PC-3 (cell line): ENCODE measurements around the gene CDH13. TPM values are rescaled to one million over a fixed set of nuclear protein-coding genes. Genes with fewer than 3 reads are reported as not detected.

Experiments
- ATAC-seq: fragments of 200-7000 bp; cut with Tn5 transposase; 2 replicates; pipeline ENCODE4 v1.9.1; 2020; ENCODE audit warnings: mild to moderate bottlenecking, moderate library complexity
- BruUV-seq: library from RNA; stranded (reverse); fragments of 400-500 nt; replicated peaks from 2 replicates; lab custom pipeline; 2021; lab: Mats Ljungman, UMichigan
- CTCF ChIA-PET: fragments of 300-600 bp; sonication (Branson Sonifier 250); formaldehyde crosslinking; loops from one replicate; lab custom pipeline; 2022; ENCODE audit warnings: antibody characterized with exemption; lab: Charles Lee
- POLR2A ChIA-PET: fragments of 300-600 bp; sonication (Branson Sonifier 250); formaldehyde crosslinking; loops from one replicate; lab custom pipeline; 2022; ENCODE audit warnings: antibody characterized with exemption; ENCODE audit not compliant: unreplicated experiment; lab: Charles Lee
- DNase-seq: peaks from one replicate; pipeline ENCODE4 v3.0.0-alpha.2; 2015
- H2AFZ ChIP-seq: fragments of 300-600 bp; sonication (generic); 2 replicates; pipeline ENCODE4 v1.6.0; 2016; ENCODE audit warnings: antibody characterized with exemption, low read length
- H3F3A ChIP-seq: fragments of 300-600 bp; sonication (generic); one replicate; pipeline ENCODE4 v1.6.0; 2017; ENCODE audit warnings: antibody characterized with exemption, low read length, control low read depth, mild to moderate bottlenecking; ENCODE audit not compliant: unreplicated experiment
- H3K27ac ChIP-seq: fragments of 300-600 bp; sonication (generic); 2 replicates; pipeline ENCODE4 v1.5.1; 2016; ENCODE audit warnings: mild to moderate bottlenecking, low read length
- H3K27me3 ChIP-seq: fragments of 300-600 bp; sonication (generic); 2 replicates; pipeline ENCODE4 v1.6.1; 2016; ENCODE audit warnings: low read length, mixed read lengths
- H3K36me3 ChIP-seq: fragments of 300-600 bp; sonication (generic); 2 replicates; pipeline ENCODE4 v1.6.1; 2016; ENCODE audit warnings: low read depth, mixed run types, low read length, mixed read lengths
- H3K4me1 ChIP-seq: fragments of 300-600 bp; sonication (generic); 2 replicates; pipeline ENCODE4 v1.5.1; 2016; ENCODE audit warnings: low read length; ENCODE audit not compliant: insufficient read depth
- H3K4me2 ChIP-seq: fragments of 300-600 bp; sonication (generic); 2 replicates; pipeline ENCODE4 v1.6.0; 2016; ENCODE audit warnings: low read length
- H3K4me3 ChIP-seq: fragments of 300-600 bp; sonication (generic); 2 replicates; pipeline ENCODE4 v1.5.1; 2016; ENCODE audit warnings: mild to moderate bottlenecking, low read length, mixed read lengths
- H3K79me2 ChIP-seq: fragments of 300-600 bp; sonication (generic); 2 replicates; pipeline ENCODE4 v1.6.1; 2017; ENCODE audit warnings: low read length, mixed read lengths
- H3K9ac ChIP-seq: fragments of 300-600 bp; sonication (generic); 2 replicates; pipeline ENCODE4 v1.6.0; 2016; ENCODE audit warnings: mild to moderate bottlenecking, low read length
- H3K9me2 ChIP-seq: fragments of 300-600 bp; sonication (generic); replicated peaks from 2 replicates; pipeline ENCODE4 v1.6.1; 2016; ENCODE audit warnings: mixed run types, low read length, mixed read lengths
- H3K9me3 ChIP-seq: fragments of 300-600 bp; sonication (generic); 2 replicates; pipeline ENCODE4 v1.6.1; 2016; ENCODE audit warnings: low read length, mixed read lengths
- H4K20me1 ChIP-seq: fragments of 300-600 bp; sonication (generic); 2 replicates; pipeline ENCODE4 v1.6.1; 2016; ENCODE audit warnings: low read length, mixed read lengths
- CTCF ChIP-seq: fragments of 300-600 bp; sonication (generic); conservative IDR thresholded peaks from 2 replicates; pipeline ENCODE4 v1.5.1; 2017; ENCODE audit warnings: antibody characterized with exemption, low read depth, mild to moderate bottlenecking, low read length
- EZH2 ChIP-seq: fragments of 300-600 bp; sonication (generic); IDR thresholded peaks from one replicate; pipeline ENCODE4 v1.6.1; 2017; ENCODE audit warnings: antibody characterized with exemption, mild to moderate bottlenecking, low read length; ENCODE audit not compliant: unreplicated experiment
- EZH2phosphoT487 ChIP-seq: fragments of 300-600 bp; sonication (generic); IDR thresholded peaks from 2 replicates; pipeline ENCODE4 v1.6.1; 2018; ENCODE audit warnings: mild to moderate bottlenecking, antibody characterized with exemption, low read length, borderline replicate concordance
- intact Hi-C: fragments of 100-400 bp; cut with micrococcal nuclease; formaldehyde crosslinking; loops from 2 replicates; pipeline ENCODE4 v1.9.0; 2023
- total RNA-seq: library from RNA; depleted of rRNA; stranded (reverse); fragments of >200 nt; gene quantifications from 2 replicates; pipeline ENCODE4 v1.2.3, GENCODE V29; 2014

CDH13 gene
- total RNA-seq, 1 experiment from 2014 or later: 0.36 TPM

GRCh38 chr16:83160287-83161020 is 533.7 kb downstream of the CDH13 start:
- Histone ChIP-seq H4K20me1 (no peaks in the 10 kb centered on the region), H3F3A (no peaks in the 10 kb centered on the region), H3K36me3 (no peaks in the 10 kb centered on the region), H3K9me2 (no peaks in the 10 kb centered on the region), H3K27ac (no peak overlapping the region), H3K9ac (no peak overlapping the region), H3K4me2 (no peak overlapping the region), H3K79me2 (no peaks in the 10 kb centered on the region), H2AFZ (no peak overlapping the region), H3K4me1 (no peaks in the 10 kb centered on the region), H3K9me3 (no peaks in the 10 kb centered on the region), H3K27me3 (no peaks in the 10 kb centered on the region), H3K4me3 (no peak overlapping the region)
- BruUV-seq: no TSS peak
- CTCF ChIA-PET: interaction anchor here (0.6 kb wide), 1 partner anchor 125 kb away, joined by 3 read pairs; no protein-coding TSS in a partner anchor
- POLR2A ChIA-PET: no interaction called here
- intact Hi-C loops: no loop called here
- ATAC-seq (no peak), DNase-seq (no peak)
- no peak for TF ChIP-seq CTCF
- no peak for TF ChIP-seq EZH2phosphoT487
- no peak for TF ChIP-seq EZH2

- TF ChIP-seq CTCF: no peak
- Histone ChIP-seq H3K9me2 (no peaks in the 10 kb centered on the region), H3K4me1 (no peaks in the 10 kb centered on the region), H3K27ac (no peak overlapping the region), H3K27me3 (no peaks in the 10 kb centered on the region), H3K9ac (no peak overlapping the region), H3K9me3 (no peaks in the 10 kb centered on the region), H3K79me2 (no peaks in the 10 kb centered on the region), H3K4me3 (no peak overlapping the region), H3F3A (no peaks in the 10 kb centered on the region), H4K20me1 (no peaks in the 10 kb centered on the region), H3K36me3 (no peaks in the 10 kb centered on the region), H3K4me2 (no peak overlapping the region), H2AFZ (no peak overlapping the region)
- intact Hi-C loops: no loop called here
- BruUV-seq: no TSS peak
- DNase-seq: no peak
- CTCF ChIA-PET: no interaction called here
- POLR2A ChIA-PET: no interaction called here
- no peak for ATAC-seq
These were observed 536.0 kb downstream of the CDH13 start for GRCh38 chr16:83162791-83163190.

- no peak for DNase-seq
- CTCF ChIA-PET: no interaction called here
- no peaks in the 10 kb centered on the region for H3K4me1 ChIP-seq
- no peak overlapping the region for H2AFZ ChIP-seq
- no peak for ATAC-seq
- H3K27me3 ChIP-seq: no peaks in the 10 kb centered on the region
- H3K36me3 ChIP-seq: no peaks in the 10 kb centered on the region
- no peaks in the 10 kb centered on the region for H3K9me3 ChIP-seq
- no peaks in the 10 kb centered on the region for H3F3A ChIP-seq
- intact Hi-C loops: no loop called here
- no TSS peak for BruUV-seq
- POLR2A ChIA-PET: no interaction called here
- H3K27ac ChIP-seq: no peak overlapping the region
- H3K4me3 ChIP-seq: no peak overlapping the region
- no peak for TF ChIP-seq CTCF
- TF ChIP-seq EZH2phosphoT487: no peak
- no peak for TF ChIP-seq EZH2
- H3K9me2 ChIP-seq: no peaks in the 10 kb centered on the region
- H4K20me1 ChIP-seq: no peaks in the 10 kb centered on the region
- H3K9ac ChIP-seq: no peak overlapping the region
- H3K79me2 ChIP-seq: no peaks in the 10 kb centered on the region
- no peak overlapping the region for H3K4me2 ChIP-seq
These were observed 538.0 kb downstream of the CDH13 start for GRCh38 chr16:83164816-83165215.
